ENCODE data around the gene ASF1A.
A peak's percentile ranks its signal among the peaks of the same experiment; 100 is the strongest.

Gene ASF1A

DNA sequence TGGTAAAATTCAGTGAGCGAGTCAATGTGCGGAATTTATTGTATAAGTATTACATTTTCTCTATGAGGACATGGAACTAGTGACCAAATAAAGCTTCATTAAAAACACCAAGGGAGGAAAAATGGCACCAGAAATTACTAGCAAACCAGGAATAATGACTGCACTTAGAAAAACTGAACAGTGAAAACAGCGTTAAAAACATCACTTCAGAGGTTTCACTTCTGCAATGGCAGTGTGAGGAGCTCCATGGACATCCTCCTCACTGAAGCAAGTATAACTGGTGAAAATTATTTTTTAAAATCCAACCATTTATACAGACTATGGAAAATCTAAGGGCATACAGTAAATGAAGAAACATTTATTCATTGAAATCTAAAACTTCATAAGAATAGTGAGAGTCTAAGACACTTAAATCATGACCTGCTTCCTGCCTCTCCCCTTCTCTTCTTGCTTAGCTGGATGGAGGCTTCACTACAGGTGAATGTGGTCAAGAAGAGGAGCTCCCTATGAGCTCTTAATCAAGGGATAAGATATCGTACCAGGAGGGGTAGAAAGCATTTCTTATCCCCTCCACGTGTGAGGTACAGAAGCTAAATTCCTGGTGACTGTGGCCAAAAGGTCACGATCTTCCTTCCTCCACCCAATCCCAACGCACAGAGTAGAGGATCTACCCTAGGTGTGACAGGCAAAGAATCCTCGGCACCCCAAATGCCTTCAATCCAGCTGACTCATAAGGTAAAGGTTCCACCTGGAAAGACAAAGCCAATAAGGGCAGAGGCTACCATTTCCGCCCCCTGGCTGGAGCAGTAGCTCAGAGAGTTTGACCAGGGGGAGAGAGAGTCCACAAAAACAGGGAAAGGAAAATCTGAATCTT lies 12.3 kb upstream of the ASF1A start:
- DNase-seq (ENCODE audit: low read depth): no peak

DNA sequence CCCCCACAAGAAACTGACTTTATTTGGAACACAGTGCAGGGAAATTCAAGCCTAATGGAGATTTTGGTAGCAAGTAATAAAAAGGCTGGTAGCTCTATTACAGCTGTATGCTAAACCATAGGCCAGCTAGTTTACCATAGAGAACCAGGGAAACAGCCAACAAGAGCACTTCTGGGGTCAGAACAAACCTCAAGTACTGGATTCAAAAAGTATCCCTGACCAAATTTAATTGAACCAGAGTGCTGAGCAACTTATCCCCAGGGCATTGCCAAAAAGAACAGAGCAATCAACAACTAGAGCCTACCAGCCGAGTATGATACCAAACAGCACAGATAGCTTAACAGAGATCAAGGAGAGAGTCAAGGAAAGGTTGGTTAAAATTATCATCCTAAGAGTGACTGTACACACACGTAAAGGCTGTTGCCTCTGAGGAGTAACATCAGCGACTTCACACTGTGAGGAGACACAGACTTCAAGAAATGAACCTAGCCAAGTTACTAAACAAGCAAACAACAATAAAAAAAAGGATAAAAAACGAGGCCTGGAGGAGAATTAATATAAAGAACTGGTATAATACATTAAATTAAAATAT lies 11.5 kb upstream of the ASF1A start:
- DNase-seq (ENCODE audit: low read depth): no peak

DNA sequence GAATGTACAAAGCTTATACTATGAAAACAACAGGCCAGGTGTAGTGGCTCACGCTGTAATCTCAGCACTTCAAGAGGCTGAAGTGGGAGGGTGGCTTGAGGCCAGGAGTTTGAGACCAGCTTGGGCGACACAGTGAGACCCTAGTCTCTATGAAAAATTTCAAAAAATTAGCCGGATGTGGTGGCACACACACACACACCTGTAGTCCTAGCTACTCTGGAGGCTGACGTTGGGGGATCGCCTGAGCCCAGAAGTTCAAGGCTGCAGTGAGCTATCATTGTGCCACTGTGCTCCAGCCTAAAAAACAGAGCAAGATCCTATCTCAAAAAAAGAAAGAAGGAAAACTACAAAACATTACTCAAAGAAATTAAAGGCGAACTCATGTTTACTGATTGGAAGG lies 7.3 kb upstream of the ASF1A start:
- no peak for DNase-seq (ENCODE audit: low read depth)

DNA sequence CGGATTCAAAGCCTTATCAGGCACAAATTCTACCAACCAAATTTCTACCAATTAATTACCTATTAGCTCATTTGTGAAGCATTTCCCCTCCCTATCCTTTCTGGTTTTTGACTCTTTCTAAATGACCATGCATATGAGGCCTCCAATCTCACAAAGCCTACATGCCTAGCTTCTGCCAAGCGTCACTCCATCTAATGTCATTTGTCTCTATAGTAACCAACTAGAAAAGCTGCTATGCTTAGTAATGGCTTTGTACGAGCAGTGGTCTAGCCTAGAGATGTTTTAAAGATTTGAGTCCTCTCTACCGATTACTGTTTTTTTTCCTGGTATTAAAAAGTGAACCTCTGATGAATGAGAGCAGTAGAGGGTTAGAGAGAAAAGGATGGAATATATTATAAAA lies 4.8 kb upstream of the ASF1A start:
- no peak for DNase-seq (ENCODE audit: low read depth)

DNA sequence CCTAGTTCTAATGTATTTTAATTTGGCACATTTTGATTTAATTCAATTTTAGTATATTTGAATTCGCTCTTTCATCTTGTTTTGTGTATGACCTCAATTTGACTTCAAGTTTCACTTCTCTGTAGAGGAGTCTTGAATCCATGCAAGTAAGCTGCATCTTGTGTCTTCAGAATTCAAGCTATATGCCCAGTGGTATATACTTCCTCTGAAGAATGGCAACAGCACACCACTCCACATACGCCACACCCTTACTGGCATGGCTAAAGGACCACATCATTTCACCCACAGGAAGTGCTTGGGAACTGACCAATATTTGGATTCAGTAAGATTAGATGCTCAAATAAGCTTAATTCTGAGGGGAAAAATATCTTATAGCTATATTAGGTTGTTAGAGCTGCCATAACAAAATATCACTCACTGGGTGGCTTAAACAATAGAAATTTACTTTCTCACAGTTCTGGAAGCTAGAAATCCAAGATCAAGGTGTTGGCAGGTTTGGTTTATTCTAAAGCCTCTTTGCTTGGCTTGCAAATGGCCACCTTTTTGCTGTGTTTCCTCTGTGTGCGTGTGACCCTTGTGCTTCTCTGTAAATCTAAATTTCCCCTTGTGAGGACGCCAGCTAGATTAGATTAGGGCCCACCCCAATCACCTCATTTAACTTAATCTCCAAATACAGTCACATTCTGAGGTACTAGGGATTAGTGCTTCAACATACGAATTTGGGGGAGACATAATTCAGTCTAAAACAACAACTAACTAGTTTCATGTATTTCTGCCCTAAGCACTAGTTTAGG lies 2.8 kb upstream of the ASF1A start:
- no peak for DNase-seq (ENCODE audit: low read depth)

DNA sequence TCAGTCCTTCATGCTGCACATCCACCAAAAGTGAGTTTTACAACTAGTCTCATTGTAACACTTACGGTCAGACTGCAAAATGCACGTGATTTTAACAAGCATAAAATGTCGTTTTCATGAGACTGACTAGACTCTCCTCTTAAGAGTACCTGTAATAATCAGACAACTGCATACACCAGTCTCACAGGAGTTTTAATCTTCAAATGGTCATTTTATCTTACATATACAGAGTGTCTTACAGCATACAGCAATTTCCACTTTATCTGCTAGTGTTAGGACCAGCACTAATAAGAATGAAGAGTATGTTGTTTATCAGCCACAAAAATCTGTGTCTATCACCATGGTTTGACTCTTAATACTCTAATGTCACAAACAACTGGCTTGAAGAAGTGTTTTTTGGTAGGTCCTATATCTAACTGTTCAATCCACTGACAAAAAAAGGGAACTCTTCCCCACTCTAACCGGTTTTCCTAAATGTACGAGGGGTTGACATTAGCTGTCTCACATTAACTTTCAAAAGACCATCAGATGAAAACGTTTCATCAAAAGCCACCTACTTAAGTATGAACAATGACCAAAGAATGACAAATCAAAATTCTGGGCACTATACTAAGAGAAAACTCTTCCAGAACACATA lies 1.5 kb upstream of the ASF1A start:
- no peak for DNase-seq (ENCODE audit: low read depth)

DNA sequence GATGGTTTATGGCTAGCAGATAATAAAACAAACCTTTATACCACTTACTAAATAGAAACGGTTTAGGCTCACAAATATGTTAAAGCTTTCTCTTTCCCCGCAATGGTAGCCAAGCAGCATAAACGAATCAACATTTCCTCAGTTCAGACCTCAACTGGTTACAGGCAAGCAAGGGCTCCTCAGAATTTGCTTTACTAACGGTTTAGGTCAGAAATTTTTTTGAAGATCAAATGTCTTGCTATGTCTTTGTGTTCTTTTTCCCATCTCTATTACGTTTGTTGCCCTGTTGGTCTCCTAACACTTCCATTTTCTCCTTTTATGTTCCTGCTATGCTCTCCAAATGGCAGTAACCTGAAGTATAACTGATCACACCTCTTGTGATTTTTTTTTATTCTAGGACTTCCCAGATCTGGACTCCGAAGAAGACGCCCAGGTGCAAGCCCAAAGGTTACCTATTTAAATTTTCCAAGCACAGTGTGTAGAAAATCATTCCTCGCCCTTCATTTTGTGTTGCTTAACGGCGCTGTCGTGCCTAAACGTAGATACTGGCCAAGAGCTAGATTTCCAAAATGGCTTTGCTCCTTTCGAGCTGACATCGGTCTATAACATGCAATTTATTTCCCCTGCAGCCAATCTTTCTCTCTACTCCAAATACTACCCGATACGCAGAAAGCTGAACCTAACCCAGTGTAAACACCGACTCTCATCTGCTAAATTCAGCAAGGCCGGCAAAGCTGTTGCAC lies 717 bp upstream of the ASF1A start:
- DNase-seq (ENCODE audit: low read depth): peak; percentile 20

DNA sequence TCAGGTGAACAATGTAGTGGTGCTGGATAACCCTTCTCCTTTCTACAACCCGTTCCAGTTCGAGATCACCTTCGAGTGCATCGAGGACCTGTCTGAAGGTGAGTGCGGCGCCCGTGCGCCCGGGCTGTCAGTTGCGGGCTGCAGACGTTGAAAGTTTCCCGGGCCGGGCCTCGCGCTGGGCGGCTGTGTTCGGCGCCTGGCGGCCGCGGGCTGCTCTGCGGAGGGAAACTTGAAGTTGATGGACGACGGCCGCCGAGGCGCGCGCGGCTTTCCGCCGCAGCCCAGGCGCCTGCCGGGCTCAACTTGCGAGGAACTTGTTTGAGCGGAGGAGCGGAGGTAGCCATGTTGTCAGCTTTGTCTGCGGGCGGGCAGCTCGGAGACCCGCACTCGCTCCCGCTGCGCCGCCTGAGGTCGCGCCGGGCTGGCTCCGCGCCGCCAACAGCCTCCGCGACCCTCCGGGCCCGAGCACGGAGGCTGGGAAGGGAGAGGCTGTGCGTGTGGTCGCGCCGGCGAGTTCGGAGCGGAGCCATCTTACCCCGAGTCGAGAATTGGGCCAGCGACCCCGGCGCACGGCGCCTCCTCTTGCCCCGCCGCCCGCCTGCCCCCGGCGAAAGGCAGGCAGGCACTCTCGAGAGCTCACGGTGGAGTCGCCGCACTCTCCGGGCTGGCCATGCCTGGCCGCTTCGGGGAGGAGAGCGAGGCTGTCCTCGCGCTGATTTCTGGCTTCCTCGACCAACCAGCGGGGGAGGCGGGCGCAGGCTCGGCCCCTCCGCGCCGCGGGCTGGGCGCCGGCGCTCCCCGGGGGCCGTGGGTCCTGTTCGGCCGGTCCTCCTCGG lies 691 bp downstream of the ASF1A start:
- peak; percentile 55 for DNase-seq (ENCODE audit: low read depth)

DNA sequence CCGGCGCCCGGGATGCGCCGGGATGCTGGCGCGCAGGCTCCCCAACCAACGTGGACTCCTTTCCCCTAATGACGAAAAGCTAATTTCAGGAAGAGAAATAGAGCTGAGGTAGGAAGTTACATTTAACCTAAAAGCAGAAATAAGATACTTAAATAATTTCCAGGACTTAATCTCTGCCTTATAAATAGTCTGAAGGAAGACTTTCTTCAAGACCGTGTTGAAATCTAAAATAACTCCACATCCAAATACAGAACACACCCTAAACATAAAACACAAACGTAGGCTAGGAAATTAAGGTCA lies 1.3 kb downstream of the ASF1A start:
- DNase-seq (ENCODE audit: low read depth): no peak

DNA sequence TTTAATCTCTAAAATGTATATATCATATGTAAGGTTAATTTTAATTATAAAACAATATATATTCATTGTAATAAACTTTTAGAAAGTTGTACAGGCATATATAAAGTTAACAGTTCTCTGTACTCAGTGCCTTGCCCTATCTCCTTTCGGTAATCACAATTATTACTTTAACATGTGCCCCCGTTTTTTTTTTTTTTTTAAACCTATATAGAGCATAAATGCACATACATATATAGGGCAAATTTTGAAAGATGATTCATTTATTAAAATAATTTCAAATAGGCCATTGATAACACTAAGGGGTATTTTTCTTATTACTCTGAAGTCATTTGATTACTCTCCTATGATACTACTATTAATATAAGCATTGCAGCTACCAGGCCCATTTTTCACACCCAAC lies 1.9 kb downstream of the ASF1A start:
- DNase-seq (ENCODE audit: low read depth): no peak

DNA sequence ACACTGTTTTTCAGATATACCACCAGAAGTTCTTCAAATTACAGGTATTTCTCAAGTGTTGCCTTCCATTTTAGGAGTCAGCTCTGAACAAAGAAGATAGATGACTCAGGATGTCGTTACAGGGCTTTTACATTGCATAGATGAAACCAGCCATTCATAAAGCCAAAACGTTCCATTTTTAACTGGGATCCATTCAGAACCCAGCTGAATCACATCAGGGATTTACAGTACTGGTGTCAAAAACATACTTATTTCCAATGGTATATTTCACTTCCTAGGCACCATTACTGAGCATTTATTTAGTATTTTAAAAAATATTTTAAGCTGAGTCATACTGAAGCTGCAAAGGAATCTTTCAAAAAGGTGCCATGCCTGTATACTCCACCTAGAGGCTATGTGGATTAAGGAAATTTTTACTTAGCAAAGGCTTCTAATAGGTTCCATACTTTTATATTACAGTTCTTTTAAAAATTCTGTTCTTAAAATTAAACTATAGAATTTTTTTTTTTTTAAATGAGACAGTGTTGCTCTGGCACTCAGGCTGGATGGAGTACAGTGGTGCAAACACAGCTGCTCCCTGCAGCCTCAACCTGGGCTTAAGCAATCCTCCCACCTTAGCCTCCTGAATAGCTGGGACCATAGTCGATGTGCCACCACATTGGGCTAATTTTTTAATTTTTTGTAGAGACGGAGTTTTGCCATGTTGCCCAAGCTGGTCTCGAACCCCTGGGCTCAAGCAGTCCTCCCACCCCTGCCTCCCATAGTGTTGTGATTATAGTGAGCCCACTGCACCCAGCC lies 2.6 kb downstream of the ASF1A start:
- no peak for DNase-seq (ENCODE audit: low read depth)

DNA sequence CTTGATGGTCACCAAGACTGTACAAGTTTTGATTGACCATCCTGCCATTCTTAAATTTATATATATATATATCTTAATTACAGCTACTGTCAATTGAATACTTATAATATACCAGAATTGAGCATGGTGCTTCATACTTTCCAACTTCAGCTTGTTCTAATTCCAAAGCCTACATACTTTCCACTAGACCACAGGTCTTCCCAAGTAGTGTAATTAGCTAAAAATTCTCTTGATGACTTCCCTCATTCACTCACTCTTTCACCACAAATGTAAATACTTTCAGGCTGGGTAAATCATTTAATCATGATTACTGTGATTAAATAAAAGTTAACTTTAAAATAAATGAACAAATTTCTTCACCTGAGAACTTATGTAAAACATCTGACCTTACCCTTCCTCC lies 3.4 kb downstream of the ASF1A start:
- DNase-seq (ENCODE audit: low read depth): no peak

DNA sequence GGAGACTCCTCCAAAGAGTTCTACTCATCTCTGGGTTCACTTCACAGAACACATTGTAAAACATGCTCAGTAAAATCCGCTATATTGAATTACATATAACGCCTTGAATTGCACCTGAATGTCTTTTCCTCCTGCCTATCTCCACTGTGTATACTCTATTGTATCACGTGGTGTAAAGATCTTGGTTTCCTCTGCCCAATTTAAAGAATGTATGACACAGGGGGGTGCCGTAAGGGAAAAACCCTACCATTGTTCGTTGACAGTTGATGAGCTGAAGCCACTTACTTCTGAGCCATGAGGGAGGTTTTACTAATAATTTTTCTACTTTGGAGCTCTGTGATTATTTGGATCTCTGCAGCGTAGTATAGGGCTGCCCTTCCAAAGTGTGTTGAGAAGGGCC lies 6.0 kb downstream of the ASF1A start:
- no peak for DNase-seq (ENCODE audit: low read depth)

DNA sequence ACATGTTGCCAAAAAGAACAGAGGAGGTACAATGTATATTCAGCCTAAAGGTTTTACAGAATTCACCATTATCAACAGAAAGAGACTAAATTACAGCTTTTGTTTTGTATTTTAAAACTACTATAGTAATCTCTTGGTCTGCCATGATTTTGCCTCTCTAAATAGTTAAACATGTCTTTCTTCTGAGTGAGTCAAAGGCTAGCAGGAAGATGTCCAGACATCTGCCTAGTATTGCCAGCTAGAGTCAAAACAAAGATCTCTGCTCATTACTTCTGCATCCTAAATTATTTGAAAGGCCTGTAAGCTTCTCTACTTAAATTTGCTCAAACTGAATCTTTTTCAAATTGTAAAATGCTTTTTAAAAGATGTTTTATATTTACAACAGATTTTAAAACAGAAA lies 8.8 kb downstream of the ASF1A start:
- no peak for DNase-seq (ENCODE audit: low read depth)

DNA sequence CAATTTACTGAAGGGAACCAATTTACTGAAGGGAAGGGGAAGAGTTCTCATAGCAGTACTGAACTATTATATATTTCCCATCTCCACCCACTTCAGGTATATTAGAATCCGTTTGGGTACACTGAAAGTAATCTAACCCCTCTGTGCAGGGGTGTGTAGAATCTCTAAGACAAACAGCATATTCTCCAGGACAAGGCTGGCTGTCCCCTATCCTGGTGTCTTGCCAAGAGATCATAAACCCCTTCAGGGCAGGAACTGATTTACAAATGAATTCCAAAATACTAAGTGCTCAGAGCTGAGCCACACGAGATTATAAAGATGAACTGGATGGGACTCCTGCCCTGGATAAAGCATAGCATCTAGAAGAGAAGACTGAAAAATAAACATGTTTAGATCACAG lies 9.2 kb downstream of the ASF1A start:
- DNase-seq (ENCODE audit: low read depth): no peak

DNA sequence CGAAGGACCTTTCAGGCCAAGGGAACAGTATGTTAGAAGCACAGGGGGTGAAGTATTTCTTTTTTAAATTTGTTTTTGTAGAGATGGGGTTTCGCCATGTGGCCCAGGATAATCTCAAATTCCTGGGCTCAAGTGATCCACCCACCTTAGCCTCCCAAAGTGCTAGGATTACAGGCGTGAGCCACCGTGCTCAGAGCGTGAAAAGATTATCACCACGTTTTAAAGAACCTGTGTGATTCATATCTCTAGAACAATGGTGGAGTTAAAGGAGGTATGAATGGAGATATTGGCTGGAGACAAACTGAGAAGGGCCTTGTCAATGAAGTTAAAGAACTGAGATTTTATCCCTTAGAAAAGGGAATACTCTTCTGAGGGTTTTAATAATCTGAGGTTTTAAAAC lies 9.7 kb downstream of the ASF1A start:
- DNase-seq (ENCODE audit: low read depth): no peak

DNA sequence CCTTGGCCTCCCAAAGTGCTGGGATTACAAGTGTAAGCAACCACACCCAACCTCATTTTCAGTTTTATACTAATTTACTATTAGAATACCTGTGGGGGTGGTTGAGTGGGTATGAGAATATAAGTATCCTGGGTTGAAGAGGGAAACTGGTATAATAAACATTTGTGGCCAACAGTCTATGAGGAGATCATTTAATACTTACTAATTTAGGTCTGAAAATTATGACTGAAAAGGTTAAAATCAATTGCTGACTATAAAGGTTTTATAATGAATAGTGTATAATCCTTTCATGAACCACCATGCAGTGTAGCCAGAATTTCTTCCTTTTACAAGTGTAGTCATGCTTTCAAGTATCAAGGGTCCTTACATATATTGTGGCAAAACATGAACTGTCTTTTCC lies 11.1 kb downstream of the ASF1A start:
- DNase-seq (ENCODE audit: low read depth): no peak

DNA sequence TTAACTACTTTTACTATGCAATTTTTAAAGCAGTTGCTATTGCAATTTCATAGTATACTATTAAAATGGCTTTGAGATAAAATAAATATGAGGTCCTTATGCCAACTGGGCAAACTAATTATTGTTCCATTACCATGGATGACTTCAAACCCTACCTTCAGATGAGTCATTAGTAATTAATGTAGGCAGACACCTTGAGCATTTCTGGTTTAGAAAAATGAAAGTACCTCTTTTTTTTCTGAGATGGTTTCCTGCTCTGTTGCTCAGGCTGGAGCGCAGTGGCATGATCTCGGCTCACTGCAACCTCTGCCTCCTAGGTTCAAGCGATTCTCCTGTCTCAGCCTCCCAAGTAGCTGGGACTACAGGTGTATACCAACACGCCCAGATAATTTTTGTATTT lies 11.9 kb downstream of the ASF1A start:
- DNase-seq (ENCODE audit: low read depth): no peak

DNA sequence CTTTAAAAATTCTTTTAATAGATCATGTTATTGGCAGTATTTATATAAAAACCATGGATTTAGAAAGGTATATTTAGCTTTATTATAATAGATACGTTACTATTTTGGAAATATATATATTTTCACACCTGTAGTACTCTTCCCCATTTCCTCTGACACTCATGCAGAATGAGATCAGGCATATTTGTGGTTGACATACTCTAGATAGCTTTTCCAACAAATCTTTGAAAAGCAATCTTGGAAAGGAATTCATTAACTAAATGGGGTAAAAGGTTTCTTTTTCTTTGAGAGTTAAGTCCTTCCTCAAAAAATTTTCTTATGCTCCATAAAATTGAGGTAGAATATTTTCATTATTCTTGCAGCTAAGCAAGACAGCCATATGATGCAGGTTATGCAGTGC lies 14.5 kb downstream of the ASF1A start:
- DNase-seq (ENCODE audit: low read depth): no peak

DNA sequence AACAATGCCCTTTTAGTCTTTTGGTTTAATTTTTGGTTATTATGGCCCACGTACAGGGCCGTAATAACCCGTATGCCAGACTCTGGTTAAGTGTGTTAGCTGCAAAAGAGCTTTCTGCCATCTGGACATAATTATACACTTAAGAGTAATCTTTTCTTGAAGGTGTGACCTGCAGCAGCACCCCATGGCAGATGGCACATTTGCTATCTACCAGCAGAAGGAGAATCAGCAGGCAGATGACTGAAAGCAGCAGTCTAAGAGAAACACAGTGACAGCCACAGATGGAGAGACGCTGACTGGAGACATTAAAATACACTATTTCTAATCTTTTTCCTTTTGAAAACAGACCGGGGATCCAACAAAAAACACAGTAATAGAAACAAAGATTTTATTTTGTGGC lies 18.7 kb downstream of the ASF1A start:
- no peak for DNase-seq (ENCODE audit: low read depth)
